Fibroblast of skin of back (primary cell): ENCODE data around the gene DNM1L.
"Not testable (repeated sequence)": the region's sequence is repeated elsewhere in the genome, so short reads cannot be mapped to it uniquely, and the experiment has no call there.

Experiments used
- DNase-seq: peaks from one replicate; pipeline ENCODE4 v3.0.0-alpha.2; 2013

The DNM1L gene

DNA sequence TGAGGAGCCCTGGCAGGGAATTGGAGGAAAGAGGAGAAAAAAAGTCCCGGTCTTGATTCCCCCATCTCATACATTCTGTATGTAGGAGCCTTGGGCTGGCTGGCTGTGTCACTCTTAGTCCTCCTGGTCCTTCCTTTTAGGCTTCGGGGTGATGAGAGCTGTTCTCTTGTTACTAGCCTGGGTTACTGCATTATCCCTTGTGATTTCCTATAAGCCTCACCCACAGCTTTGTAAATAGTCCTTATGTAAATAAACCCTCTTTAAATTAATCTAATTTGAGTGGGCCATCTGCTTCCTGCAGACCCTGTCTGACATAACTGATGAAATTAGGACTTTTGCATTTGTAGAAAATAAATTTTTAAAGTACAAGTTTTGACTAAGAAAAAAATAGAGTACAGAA, 19.2 kb downstream of the DNM1L start:
- no peak for DNase-seq

- DNase-seq = not testable (repeated sequence)
Measured at GRCh38 chr12:32699437-32699836, 20.3 kb downstream of the DNM1L start.

- DNase-seq = no peak
Measured at GRCh38 chr12:32702473-32702872, 23.4 kb downstream of the DNM1L start.

GRCh38 chr12:32702946-32703345, 23.8 kb downstream of the DNM1L start:
- no peak for DNase-seq

GRCh38 chr12:32705783-32706182, 26.7 kb downstream of the DNM1L start:
- DNase-seq = no peak

GRCh38 chr12:32706335-32707024, 27.4 kb downstream of the DNM1L start:
- DNase-seq = no peak

- no peak for DNase-seq
Measured at GRCh38 chr12:32708926-32709325, 29.8 kb downstream of the DNM1L start.

GRCh38 chr12:32714772-32715171, 35.7 kb downstream of the DNM1L start:
- DNase-seq = no peak

- DNase-seq = no peak
Measured at GRCh38 chr12:32718926-32719325, 39.8 kb downstream of the DNM1L start.

- DNase-seq = not testable (repeated sequence)
Measured at GRCh38 chr12:32725308-32725707, 46.2 kb downstream of the DNM1L start.

- no peak for DNase-seq
Measured at GRCh38 chr12:32726286-32726685, 47.2 kb downstream of the DNM1L start.

DNA sequence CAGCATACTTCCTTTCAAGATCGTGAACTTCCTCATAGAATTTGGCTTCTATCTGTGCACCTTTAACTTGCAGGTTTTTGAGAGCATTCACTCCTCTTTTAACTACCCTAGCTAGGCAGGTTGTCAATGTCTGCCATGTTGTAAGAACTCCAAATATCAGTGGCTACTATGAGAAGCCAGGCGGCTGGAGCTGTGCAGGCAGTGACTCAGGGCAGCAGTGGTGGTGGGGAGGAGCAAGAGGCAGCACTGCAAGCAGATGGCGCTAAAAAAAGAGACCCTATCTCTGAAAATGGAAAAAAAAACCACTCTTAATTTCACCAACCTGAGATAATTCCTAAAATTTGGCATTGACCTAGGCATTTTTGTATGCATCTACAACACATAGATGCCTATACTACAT, 48.1 kb downstream of the DNM1L start:
- DNase-seq = peak; percentile 1

GRCh38 chr12:32734952-32735351, 55.9 kb downstream of the DNM1L start:
- no peak for DNase-seq

DNA sequence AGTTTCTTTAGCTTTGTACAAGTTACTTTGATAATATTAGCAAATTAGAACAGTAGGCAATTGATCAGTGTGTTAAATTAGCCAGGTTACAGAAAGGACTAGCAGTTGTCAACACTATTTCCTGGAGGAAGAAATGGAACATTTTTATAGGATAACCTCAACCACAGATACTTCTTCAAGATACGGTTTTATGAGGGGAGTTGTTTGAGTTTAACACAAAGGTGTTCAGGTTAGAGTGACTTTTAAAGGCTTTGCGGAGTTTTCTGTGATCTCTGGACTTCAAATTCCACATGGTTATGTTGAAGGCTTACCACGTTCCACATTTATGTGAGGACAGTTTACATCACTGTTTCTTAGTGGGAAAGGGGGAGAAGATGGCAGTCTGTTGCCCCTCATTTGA, 57.3 kb downstream of the DNM1L start:
- no peak for DNase-seq

- DNase-seq = no peak
Measured at GRCh38 chr12:32737715-32738114, 58.6 kb downstream of the DNM1L start.

GRCh38 chr12:32739279-32739678, 60.2 kb downstream of the DNM1L start:
- no peak for DNase-seq

DNA sequence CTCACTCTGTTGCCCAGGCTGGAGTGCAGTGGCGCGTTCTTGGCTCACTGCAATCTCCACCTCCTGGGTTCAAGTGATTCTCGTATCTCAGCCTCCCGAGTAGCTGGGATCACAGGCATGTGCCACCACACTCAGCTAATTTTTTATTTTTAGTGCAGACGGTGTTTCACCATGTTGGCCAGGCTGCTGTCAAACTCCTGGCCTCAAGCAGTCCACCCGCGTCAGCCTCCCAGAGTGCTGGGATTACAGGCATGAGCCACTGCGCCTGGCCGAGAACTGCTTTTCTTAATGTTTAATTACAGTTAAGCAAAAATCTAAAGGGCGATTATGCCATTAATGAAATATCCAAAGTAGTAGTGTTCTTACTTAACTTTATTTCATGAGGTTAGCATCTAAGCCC, 63.0 kb downstream of the DNM1L start:
- no peak for DNase-seq

DNA sequence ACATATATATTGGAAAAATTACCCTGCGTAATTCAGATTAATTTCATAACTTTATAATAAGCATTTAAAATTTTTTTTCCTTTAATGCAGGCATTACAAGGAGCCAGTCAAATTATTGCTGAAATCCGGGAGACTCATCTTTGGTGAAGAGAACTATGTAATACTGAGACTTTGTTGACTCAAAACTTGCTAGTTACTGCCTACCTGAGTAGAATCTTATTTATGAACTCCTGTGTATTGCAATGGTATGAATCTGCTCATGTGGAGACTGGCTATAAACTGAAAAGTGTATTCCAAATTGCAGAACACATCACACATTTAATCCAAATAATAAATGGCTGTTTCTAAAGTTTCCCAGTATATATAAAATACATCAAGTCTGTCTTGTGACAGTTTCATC, 64.2 kb downstream of the DNM1L start:
- DNase-seq = no peak

- no peak for DNase-seq
Measured at GRCh38 chr12:32753605-32754004, 74.5 kb downstream of the DNM1L start.

- no peak for DNase-seq
Measured at GRCh38 chr12:32754111-32754510, 75.0 kb downstream of the DNM1L start.

- DNase-seq = peak; percentile 82
Measured at GRCh38 chr12:32755051-32755653, 76.1 kb downstream of the DNM1L start.

GRCh38 chr12:32755654-32756475, 76.8 kb downstream of the DNM1L start, which contains the start of gene YARS2:
Gene YARS2, minus strand, starts transcription at chr12:32755897. Its CDS starts 23 bp downstream, at chr12:32755874.
- peak; percentile 98 for DNase-seq

- DNase-seq = no peak
Measured at GRCh38 chr12:32756476-32757066, 77.5 kb downstream of the DNM1L start.
